Caco-2 (cell line): ENCODE data around the gene BMP7. TPM values are rescaled to one million over a fixed set of nuclear protein-coding genes. Genes with fewer than 3 reads are reported as not detected.

ENCODE experiments used
- BruUV-seq: library from RNA; stranded (reverse); fragments of 400-500 nt; replicated peaks from 2 replicates; lab custom pipeline; 2021; lab: Mats Ljungman, UMichigan
- CTCF ChIA-PET: fragments of 300-600 bp; sonication (Branson Sonifier 250); formaldehyde crosslinking; loops from one replicate; lab custom pipeline; 2022; ENCODE audit warnings: antibody characterized with exemption; lab: Charles Lee
- POLR2A ChIA-PET: fragments of 300-600 bp; sonication (Branson Sonifier 250); formaldehyde crosslinking; loops from one replicate; lab custom pipeline; 2022; ENCODE audit warnings: antibody characterized with exemption; lab: Charles Lee
- DNase-seq, 2 experiments: peaks; one replicate each; pipeline versions ENCODE4 v3.0.0 to v3.0.0-alpha.2; 2020 to 2022
- H3K27me3 ChIP-seq: replicated peaks from 2 replicates; pipeline ENCODE4 v1.6.0; 2011; ENCODE audit warnings: low read length; ENCODE audit not compliant: control insufficient read depth, insufficient read depth
- H3K36me3 ChIP-seq: 2 replicates; pipeline ENCODE4 v1.5.1; 2011; ENCODE audit warnings: low read length; ENCODE audit not compliant: control insufficient read depth, insufficient read depth
- H3K4me1 ChIP-seq: fragments of 250-450 bp; sonication (Bioruptor Pico); 2 replicates; pipeline ENCODE4 v1.5.1; 2020; ENCODE audit warnings: mild to moderate bottlenecking
- H3K4me3 ChIP-seq: 2 replicates; pipeline ENCODE4 v1.5.1; 2011; ENCODE audit warnings: low read depth, mild to moderate bottlenecking, control low read depth, low read length
- H3K9me3 ChIP-seq: fragments of 250-450 bp; sonication (Bioruptor Pico); 2 replicates; pipeline ENCODE4 v1.5.1; 2020; ENCODE audit warnings: mild to moderate bottlenecking, moderate library complexity
- H3K27ac Mint-ChIP-seq: one replicate; pipeline ENCODE4 v1.8.0; 2022; ENCODE audit warnings: mixed read lengths; ENCODE audit not compliant: unreplicated experiment
- H3K27me3 Mint-ChIP-seq: one replicate; pipeline ENCODE4 v1.8.0; 2022; ENCODE audit warnings: mixed read lengths; ENCODE audit not compliant: insufficient read depth, unreplicated experiment
- H3K36me3 Mint-ChIP-seq: one replicate; pipeline ENCODE4 v1.8.0; 2022; ENCODE audit warnings: mild to moderate bottlenecking, mixed read lengths; ENCODE audit not compliant: insufficient read depth, unreplicated experiment
- H3K4me1 Mint-ChIP-seq: one replicate; pipeline ENCODE4 v1.8.0; 2022; ENCODE audit warnings: low read depth, mixed read lengths; ENCODE audit not compliant: unreplicated experiment
- H3K4me3 Mint-ChIP-seq: one replicate; pipeline ENCODE4 v1.8.0; 2022; ENCODE audit warnings: mild to moderate bottlenecking, moderate library complexity, mixed read lengths; ENCODE audit not compliant: unreplicated experiment
- H3K9me3 Mint-ChIP-seq: one replicate; pipeline ENCODE4 v1.8.0; 2022; ENCODE audit warnings: mixed read lengths; ENCODE audit not compliant: unreplicated experiment
- intact Hi-C: fragments of 100-400 bp; cut with micrococcal nuclease; formaldehyde crosslinking; loops from one replicate; pipeline ENCODE4 v1.10.0; 2022; ENCODE audit not compliant: unreplicated experiment
- total RNA-seq: library from RNA; stranded (reverse); gene quantifications from 2 replicates; pipeline ENCODE4 v1.2.3, GENCODE V29; 2022
- TF ChIP-seq, protein P1 (sequence below), 2 experiments: fragments of 200-600 bp in 1 of 2; IDR thresholded peaks; 1 replicate in 1 of 2; 2 replicates in 1 of 2; pipeline versions ENCODE4 v1.5.1 to v1.8.0; 2011 to 2022; ENCODE audit warnings: antibody characterized with exemption in 1 of 2, control low read depth in 1 of 2, inconsistent platforms in 1 of 2, low read depth in 1 of 2, low read length in 1 of 2, mild to moderate bottlenecking in 1 of 2, moderate library complexity in 1 of 2; ENCODE audit not compliant: insufficient read depth in 1 of 2, severe bottlenecking in 1 of 2, unreplicated experiment in 1 of 2

BMP7 gene
- total RNA-seq, 1 experiment from 2014 or later, result 317 TPM

GRCh38 chr20:57122536-57123489, 143.6 kb downstream of the BMP7 start:
- Histone ChIP-seq H3K4me3 (no peak overlapping the region), H3K36me3 (no peaks in the 10 kb centered on the region), H3K4me1 (no peaks in the 10 kb centered on the region), H3K27me3 (no peaks in the 10 kb centered on the region), H3K9me3 (peaks cover 7% of the 10 kb centered on the region)
- BruUV-seq, result no TSS peak
- Mint-ChIP-seq H3K36me3 (no peaks in the 10 kb centered on the region), H3K9me3 (no peaks in the 10 kb centered on the region), H3K4me3 (no peak overlapping the region), H3K27ac (no peak overlapping the region), H3K4me1 (no peaks in the 10 kb centered on the region), H3K27me3 (peaks cover 3% of the 10 kb centered on the region)
- CTCF ChIA-PET, result no interaction called here
- DNase-seq, result no peak
- TF ChIP-seq, protein P1, sequence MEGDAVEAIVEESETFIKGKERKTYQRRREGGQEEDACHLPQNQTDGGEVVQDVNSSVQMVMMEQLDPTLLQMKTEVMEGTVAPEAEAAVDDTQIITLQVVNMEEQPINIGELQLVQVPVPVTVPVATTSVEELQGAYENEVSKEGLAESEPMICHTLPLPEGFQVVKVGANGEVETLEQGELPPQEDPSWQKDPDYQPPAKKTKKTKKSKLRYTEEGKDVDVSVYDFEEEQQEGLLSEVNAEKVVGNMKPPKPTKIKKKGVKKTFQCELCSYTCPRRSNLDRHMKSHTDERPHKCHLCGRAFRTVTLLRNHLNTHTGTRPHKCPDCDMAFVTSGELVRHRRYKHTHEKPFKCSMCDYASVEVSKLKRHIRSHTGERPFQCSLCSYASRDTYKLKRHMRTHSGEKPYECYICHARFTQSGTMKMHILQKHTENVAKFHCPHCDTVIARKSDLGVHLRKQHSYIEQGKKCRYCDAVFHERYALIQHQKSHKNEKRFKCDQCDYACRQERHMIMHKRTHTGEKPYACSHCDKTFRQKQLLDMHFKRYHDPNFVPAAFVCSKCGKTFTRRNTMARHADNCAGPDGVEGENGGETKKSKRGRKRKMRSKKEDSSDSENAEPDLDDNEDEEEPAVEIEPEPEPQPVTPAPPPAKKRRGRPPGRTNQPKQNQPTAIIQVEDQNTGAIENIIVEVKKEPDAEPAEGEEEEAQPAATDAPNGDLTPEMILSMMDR (IDR thresholded peaks at IDR 0.05; ENCODE audit: insufficient read depth in 1 of 2, low read depth in 1 of 2, low read length in 1 of 2, severe bottlenecking in 1 of 2, unreplicated experiment in 1 of 2), result no peak
- POLR2A ChIA-PET, result no interaction called here
- intact Hi-C loops, result no loop called here

DNA sequence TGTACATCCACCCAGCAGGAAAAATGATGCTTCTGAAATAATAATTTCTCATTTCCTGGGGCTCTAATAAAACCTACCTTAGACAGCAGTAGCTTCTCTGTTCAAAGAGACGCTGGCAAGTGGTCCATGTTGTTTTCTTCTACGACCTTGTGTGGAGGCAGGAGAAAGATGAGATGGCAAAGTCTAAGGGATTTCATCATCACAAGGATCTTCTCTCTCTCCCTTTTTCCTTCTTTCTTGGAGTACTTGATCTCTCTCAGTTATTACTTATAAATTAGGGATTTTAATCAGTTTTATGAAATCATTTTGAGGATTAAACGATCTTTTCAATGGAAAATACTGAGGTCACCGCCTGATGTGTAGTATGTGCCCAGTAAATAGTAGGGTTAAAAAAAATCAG, 147.5 kb downstream of the BMP7 start:
- H3K27me3 Mint-ChIP-seq, result no peaks in the 10 kb centered on the region
- H3K36me3 ChIP-seq, result no peaks in the 10 kb centered on the region
- no peaks in the 10 kb centered on the region for H3K27me3 ChIP-seq
- H3K4me3 Mint-ChIP-seq, result no peak overlapping the region
- BruUV-seq, result no TSS peak
- DNase-seq, result no peak
- no peak overlapping the region for H3K27ac Mint-ChIP-seq
- no peaks in the 10 kb centered on the region for H3K36me3 Mint-ChIP-seq
- TF ChIP-seq, protein P1 (IDR thresholded peaks at IDR 0.05; ENCODE audit: insufficient read depth in 1 of 2, low read depth in 1 of 2, low read length in 1 of 2, severe bottlenecking in 1 of 2, unreplicated experiment in 1 of 2), result no peak
- intact Hi-C loops, result no loop called here
- H3K9me3 ChIP-seq, result peaks cover 7% of the 10 kb centered on the region
- H3K9me3 Mint-ChIP-seq, result no peaks in the 10 kb centered on the region
- no peaks in the 10 kb centered on the region for H3K4me1 ChIP-seq
- POLR2A ChIA-PET, result no interaction called here
- no peaks in the 10 kb centered on the region for H3K4me1 Mint-ChIP-seq
- CTCF ChIA-PET, result no interaction called here
- no peak overlapping the region for H3K4me3 ChIP-seq

Other genes starting within 250 kb of the BMP7 start
- gene SPO11, start 63.2 kb upstream of the BMP7 start, total RNA-seq, result not detected in 2 replicates
- gene RAE1, start 84.6 kb upstream of the BMP7 start, total RNA-seq, result 133 and 138 TPM in 2 replicates
- 34.4 and 39.2 TPM in 2 replicates for gene RBM38, start 124.8 kb upstream of the BMP7 start, total RNA-seq